Stomach (tissue), 9 donors: ENCODE measurements around the gene FCRL2. TPM values are rescaled to one million over a fixed set of nuclear protein-coding genes. Genes with fewer than 3 reads are reported as not detected.
"Not testable (repeated sequence)": the region's sequence is repeated elsewhere in the genome, so short reads cannot be mapped to it uniquely, and the experiment has no call there.

Source experiments
- DNase-seq, 2 donors: peaks; one replicate each; pipeline versions ENCODE4 v3.0.0 to v3.0.0-alpha.2; 2013 to 2019
- H3K27ac ChIP-seq, 5 donors: fragments of 200-600 bp in 4 of 5; sonication (generic) in 4 of 5; one replicate each; pipeline ENCODE4 v1.5.1; 2013 to 2019; ENCODE audit warnings: mild to moderate bottlenecking in 1 of 5, moderate library complexity in 1 of 5
- H3K27me3 ChIP-seq, 3 donors: fragments of 200-600 bp; sonication (generic); one replicate each; pipeline ENCODE4 v1.5.1; 2017 to 2019; ENCODE audit warnings: mixed run types in 1 of 3
- H3K36me3 ChIP-seq, 4 donors: fragments of 200-600 bp; sonication (generic); 1 replicate in 3 of 4; 2 replicates in 1 of 4; pipeline ENCODE4 v1.5.1; 2016 to 2019
- H3K4me1 ChIP-seq, 4 donors: fragments of 200-600 bp; sonication (generic); one replicate each; pipeline ENCODE4 v1.5.1; 2016 to 2019
- H3K4me3 ChIP-seq, 4 donors: fragments of 200-600 bp; sonication (generic) in 3 of 4; one replicate each; pipeline ENCODE4 v1.5.1; 2016 to 2019; ENCODE audit warnings: mild to moderate bottlenecking in 1 of 4
- H3K9me3 ChIP-seq, 4 donors: fragments of 200-600 bp; sonication (generic); one replicate each; pipeline ENCODE4 v1.5.1; 2016 to 2019
- EP300 ChIP-seq: sonication (generic); formaldehyde crosslinking; IDR thresholded peaks from one replicate; pipeline ENCODE4 v1.6.1; 2017; ENCODE audit warnings: antibody characterized with exemption
- POLR2A ChIP-seq, 4 donors: fragments of 450-650 bp; IDR thresholded peaks; one replicate each; pipeline ENCODE4 v1.6.1; 2016; ENCODE audit warnings: antibody characterized with exemption in 4 of 4, control low read depth in 2 of 4, mild to moderate bottlenecking in 1 of 4, moderate library complexity in 1 of 4
- POLR2AphosphoS5 ChIP-seq, 3 donors: sonication (generic); formaldehyde crosslinking; IDR thresholded peaks; one replicate each; pipeline ENCODE4 v1.6.1; 2016; ENCODE audit warnings: antibody characterized with exemption in 3 of 3
- WGBS, 5 donors: extraction: QIAGEN DNeasy Blood & Tissue Kit in 3 of 5; methylation state at CpG; one replicate each; pipeline versions ENCODE4 v1.1.5 to v1.1.7; 2013 to 2018; 5-methylcytosine and 5-hydroxymethylcytosine counted together
- intact Hi-C: fragments of 100-400 bp; cut with DNase I; formaldehyde crosslinking; loops from one replicate; pipeline ENCODE4 v1.15.1; 2023; ENCODE audit warnings: low total_unique reads
- polyA plus RNA-seq, 3 donors: library from polyadenylated mRNA; stranded (reverse); fragments of 200-250 nt; gene quantifications; one replicate each; pipeline ENCODE4 v1.2.3, GENCODE V29; 2013
- total RNA-seq, 5 donors: library from RNA; depleted of rRNA; stranded (reverse); fragments of >200 nt; gene quantifications; one replicate each; pipeline versions ENCODE4 v1.1.0 to v1.2.3, GENCODE V29; 2014 to 2016
- TF ChIP-seq, protein P1 (sequence below), 7 experiments: fragments of 450-650 bp in 4 of 7; fragments of 200-600 bp in 3 of 7; sonication (generic) in 3 of 7; IDR thresholded peaks; one replicate each; pipeline ENCODE4 v1.5.1; 2016 to 2019; ENCODE audit warnings: antibody characterized with exemption in 7 of 7, control low read depth in 2 of 7, mild to moderate bottlenecking in 1 of 7
- donor health status: healthy with polysubstance abuse.
- donor health status: Bipolar disorder and iron deficiency.
- donor health status: healthy.

Gene FCRL2
- total and polyA plus RNA-seq, 8 donors = 0.37 to 2.5 (median 0.90) TPM; not detected in 3

DNA sequence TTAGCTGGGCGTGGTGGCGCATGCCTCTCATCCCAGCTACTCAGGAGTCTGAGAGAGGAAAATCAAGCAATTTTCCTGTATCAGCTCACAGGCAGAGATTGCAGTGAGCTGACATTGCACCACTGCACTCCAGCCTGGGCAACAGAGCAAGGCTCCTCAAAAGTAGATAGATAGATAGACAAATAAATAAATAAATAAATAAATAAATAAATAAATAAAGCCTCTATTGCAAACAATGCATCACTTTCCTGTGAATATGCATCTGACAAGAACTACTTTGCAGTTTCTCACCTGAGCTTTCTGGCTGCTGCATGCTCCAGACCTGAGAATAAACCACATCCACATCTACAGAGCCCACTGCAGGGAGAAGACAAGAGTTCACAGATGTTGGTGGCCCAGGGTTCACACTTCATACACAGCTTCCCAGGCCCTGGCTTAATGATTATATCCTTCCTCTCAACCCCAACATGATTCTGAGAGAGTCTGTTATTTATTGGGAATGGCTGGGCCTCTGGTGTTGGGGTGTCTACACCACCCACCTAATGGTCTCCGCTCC, 28.6 kb downstream of the FCRL2 start:
- Histone ChIP-seq H3K9me3 (no peaks in the 10 kb centered on the region), H3K27me3 (no peaks in the 10 kb centered on the region), H3K27ac (no peak overlapping the region), H3K4me3 (no peak overlapping the region), H3K4me1 (no peaks in the 10 kb centered on the region), H3K36me3 (no peaks in the 10 kb centered on the region)
- intact Hi-C loops = no loop called here
- no peak for DNase-seq
- 89 to 98% (median 96%) methylated on average over 3 of the region's 3 CpGs for WGBS, 5 donors
- TF ChIP-seq POLR2A (IDR thresholded peaks at IDR 0.05) (no peak), EP300 (no peak), POLR2AphosphoS5 (IDR thresholded peaks at IDR 0.05) (no peak)
- TF ChIP-seq, protein P1, sequence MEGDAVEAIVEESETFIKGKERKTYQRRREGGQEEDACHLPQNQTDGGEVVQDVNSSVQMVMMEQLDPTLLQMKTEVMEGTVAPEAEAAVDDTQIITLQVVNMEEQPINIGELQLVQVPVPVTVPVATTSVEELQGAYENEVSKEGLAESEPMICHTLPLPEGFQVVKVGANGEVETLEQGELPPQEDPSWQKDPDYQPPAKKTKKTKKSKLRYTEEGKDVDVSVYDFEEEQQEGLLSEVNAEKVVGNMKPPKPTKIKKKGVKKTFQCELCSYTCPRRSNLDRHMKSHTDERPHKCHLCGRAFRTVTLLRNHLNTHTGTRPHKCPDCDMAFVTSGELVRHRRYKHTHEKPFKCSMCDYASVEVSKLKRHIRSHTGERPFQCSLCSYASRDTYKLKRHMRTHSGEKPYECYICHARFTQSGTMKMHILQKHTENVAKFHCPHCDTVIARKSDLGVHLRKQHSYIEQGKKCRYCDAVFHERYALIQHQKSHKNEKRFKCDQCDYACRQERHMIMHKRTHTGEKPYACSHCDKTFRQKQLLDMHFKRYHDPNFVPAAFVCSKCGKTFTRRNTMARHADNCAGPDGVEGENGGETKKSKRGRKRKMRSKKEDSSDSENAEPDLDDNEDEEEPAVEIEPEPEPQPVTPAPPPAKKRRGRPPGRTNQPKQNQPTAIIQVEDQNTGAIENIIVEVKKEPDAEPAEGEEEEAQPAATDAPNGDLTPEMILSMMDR (IDR thresholded peaks at IDR 0.05) = no peak

DNA sequence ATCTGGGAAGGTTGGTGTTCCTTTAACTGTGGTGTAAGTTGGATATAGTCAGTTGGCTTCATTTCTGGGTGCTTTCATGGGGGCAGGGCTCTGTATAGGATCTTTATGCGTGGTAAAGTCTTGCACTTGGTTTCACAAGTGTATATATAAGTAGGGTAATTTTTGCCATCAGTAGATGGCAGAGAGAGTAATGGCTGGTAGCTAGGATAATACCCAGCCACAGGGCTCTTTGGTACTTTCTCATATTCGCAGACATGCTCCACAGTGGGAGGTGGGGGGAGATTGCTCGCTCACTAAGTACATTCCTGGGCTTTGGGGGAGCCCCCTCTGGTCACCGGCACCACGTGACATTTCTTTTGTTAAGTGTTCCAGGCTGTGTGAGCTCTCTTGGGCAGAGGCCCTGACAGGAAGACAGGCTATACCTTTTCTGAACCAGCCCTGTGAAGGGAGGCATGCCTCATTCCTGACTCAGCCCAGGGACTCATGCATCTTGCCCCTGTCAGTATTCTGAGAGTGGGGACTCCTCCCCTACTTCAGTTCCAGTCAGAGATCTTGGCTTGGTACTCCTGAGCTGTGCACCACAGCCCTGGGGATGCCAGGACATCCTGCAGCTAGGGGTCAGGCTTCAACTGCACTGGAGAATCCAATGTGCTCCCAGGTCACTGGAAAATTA, 37.6 kb downstream of the FCRL2 start:
- TF ChIP-seq POLR2A (IDR thresholded peaks at IDR 0.05) (no peak), EP300 (no peak), POLR2AphosphoS5 (IDR thresholded peaks at IDR 0.05) (no peak)
- TF ChIP-seq, protein P1 (IDR thresholded peaks at IDR 0.05) = no peak
- no peak overlapping the region for H3K27ac ChIP-seq
- DNase-seq = no peak
- no peaks in the 10 kb centered on the region for H3K9me3 ChIP-seq
- no peaks in the 10 kb centered on the region for H3K4me1 ChIP-seq
- intact Hi-C loops = no loop called here
- 42 to 68% (median 59%) methylated on average over 5 of the region's 5 CpGs for WGBS, 5 donors
- peaks cover 0 to 5% (median 0%) of the 10 kb centered on the region in 3 donors for H3K27me3 ChIP-seq
- no peak overlapping the region for H3K4me3 ChIP-seq
- no peaks in the 10 kb centered on the region for H3K36me3 ChIP-seq

DNA sequence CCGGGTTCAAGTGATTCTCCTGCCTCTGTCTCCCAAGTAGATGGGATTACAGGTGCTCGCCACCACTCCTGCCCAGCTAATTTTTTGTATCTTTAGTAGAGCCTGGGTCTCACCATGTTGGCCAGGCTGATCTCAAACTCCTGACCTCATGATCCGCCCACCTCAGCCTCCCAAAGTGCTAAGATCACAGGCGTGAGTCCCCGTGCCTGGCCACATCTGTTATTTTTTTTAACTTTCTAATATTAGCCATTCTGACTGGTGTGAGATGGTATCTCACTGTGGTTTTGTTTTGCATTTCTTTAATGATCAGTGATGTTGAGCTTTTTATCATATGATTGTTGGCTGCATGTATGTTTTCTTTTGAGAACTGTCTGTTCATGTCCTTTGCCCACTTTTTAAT, 40.9 kb downstream of the FCRL2 start:
- H3K36me3 ChIP-seq, intact Hi-C loops, H3K27me3 ChIP-seq, DNase-seq, H3K9me3 ChIP-seq, H3K4me3 ChIP-seq, H3K27ac ChIP-seq, H3K4me1 ChIP-seq: not testable (repeated sequence)
- WGBS, 5 donors = 81 to 94% (median 87%) methylated on average over 5 of the region's 5 CpGs

DNA sequence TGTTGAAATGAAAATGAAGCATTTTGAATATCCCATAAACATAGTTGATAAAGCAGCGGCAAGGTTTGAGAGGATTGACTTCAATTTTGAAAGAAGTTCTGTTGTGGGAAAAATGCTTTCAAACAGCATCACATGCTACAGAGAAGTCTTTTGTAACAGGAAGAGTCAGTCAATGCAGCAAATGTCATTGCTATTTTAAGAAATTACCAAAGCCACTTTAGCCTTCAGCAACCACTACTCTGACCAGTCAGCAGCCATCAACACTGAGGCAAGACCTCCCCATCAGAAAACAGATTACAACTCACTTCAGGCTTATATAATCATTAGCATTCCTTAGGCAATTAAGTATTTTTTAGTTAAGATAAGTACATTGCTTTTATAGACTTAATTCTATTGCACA, 42.6 kb downstream of the FCRL2 start:
- TF ChIP-seq EP300 (no peak), POLR2A (IDR thresholded peaks at IDR 0.05) (no peak), POLR2AphosphoS5 (IDR thresholded peaks at IDR 0.05) (no peak)
- TF ChIP-seq, protein P1 (IDR thresholded peaks at IDR 0.05) = no peak
- H3K27me3 ChIP-seq = no peaks in the 10 kb centered on the region
- H3K4me1 ChIP-seq = no peaks in the 10 kb centered on the region
- DNase-seq = peak in 1 of 2 donors; percentile 6
- no peak overlapping the region for H3K4me3 ChIP-seq
- intact Hi-C loops = no loop called here
- no peaks in the 10 kb centered on the region for H3K36me3 ChIP-seq
- H3K9me3 ChIP-seq = no peaks in the 10 kb centered on the region
- 82 to 89% (median 87%) methylated on average over 1 of the region's 1 CpG for WGBS, 5 donors
- no peak overlapping the region for H3K27ac ChIP-seq

DNA sequence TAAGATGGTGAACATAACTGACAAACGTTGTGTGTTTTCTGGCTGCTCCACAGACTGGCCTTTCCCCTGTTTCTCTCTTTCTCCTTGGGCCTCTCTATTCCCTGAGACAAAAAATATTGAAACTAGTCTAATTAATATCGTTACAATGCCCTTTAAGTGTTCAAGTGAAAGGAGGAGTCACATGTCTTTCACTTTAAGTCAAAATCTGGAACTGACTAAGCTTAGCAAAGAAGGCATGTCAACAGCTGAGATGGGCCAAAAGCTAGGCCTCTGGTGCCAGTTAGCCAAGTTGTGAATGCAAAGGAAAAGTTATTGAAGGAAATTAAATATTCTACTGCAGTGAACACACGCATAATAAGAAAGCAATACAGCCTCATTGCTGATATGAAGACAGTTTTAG, 44.2 kb downstream of the FCRL2 start:
- no peak for DNase-seq
- no peaks in the 10 kb centered on the region for H3K27me3 ChIP-seq
- TF ChIP-seq, protein P1 (IDR thresholded peaks at IDR 0.05) = no peak
- no peak for TF ChIP-seq POLR2AphosphoS5 (IDR thresholded peaks at IDR 0.05)
- H3K36me3 ChIP-seq = no peaks in the 10 kb centered on the region
- no peaks in the 10 kb centered on the region for H3K9me3 ChIP-seq
- WGBS, 5 donors = 59 to 85% (median 77%) methylated on average over 3 of the region's 3 CpGs
- intact Hi-C loops = no loop called here
- H3K27ac ChIP-seq = no peak overlapping the region
- no peaks in the 10 kb centered on the region for H3K4me1 ChIP-seq
- no peak overlapping the region for H3K4me3 ChIP-seq
